GM12892 (cell line): ENCODE data around the gene ANO6.

ENCODE experiments used
- DNase-seq: peaks from one replicate; pipeline ENCODE4 v3.0.0; 2011; ENCODE audit not compliant: insufficient read length
- FAIRE-seq: peaks from 2 replicates; lab custom pipeline; 2011; peaks lifted over from hg19 to GRCh38; lab: Jason Lieb, UNC
- POLR2A ChIP-seq: IDR thresholded peaks from 2 replicates; pipeline ENCODE4 v1.6.1; 2011; ENCODE audit warnings: low read depth, low read length, control low read depth
- POLR2AphosphoS5 ChIP-seq: IDR thresholded peaks from 2 replicates; pipeline ENCODE4 v1.6.1; 2011; ENCODE audit warnings: low read depth, low read length, control low read depth
- TAF1 ChIP-seq: IDR thresholded peaks from 2 replicates; pipeline ENCODE4 v1.6.1; 2011; ENCODE audit warnings: low read depth, mild to moderate bottlenecking, control low read depth, low read length, borderline replicate concordance

The ANO6 gene

DNA sequence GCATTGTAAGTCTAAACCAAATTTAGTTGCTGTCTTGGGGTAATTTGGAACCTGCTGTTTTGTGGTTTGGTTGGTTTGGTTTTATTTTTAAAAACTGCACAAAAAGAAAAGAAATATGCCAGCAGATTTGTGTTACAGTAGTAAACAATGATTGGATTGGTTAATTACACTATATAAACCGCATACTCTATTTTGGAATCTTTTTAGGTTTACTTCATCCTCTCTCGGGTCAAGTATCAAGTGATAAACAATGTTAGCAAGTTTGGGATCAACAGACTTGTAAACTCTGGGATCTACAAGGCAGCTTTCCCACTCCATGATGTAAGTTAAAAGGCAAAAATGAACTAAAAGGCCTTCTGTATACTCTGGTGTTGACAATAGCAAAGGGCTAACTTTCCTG is 132.4 kb downstream of the ANO6 start:
- DNase-seq = no peak
- FAIRE-seq = no peak
- TF ChIP-seq POLR2A (no peak), TAF1 (no peak), POLR2AphosphoS5 (no peak)

GRCh38 chr12:45348986-45349385 is 133.1 kb downstream of the ANO6 start:
- DNase-seq (no peak), FAIRE-seq (no peak)
- TF ChIP-seq TAF1 (no peak), POLR2A (no peak), POLR2AphosphoS5 (no peak)

DNA sequence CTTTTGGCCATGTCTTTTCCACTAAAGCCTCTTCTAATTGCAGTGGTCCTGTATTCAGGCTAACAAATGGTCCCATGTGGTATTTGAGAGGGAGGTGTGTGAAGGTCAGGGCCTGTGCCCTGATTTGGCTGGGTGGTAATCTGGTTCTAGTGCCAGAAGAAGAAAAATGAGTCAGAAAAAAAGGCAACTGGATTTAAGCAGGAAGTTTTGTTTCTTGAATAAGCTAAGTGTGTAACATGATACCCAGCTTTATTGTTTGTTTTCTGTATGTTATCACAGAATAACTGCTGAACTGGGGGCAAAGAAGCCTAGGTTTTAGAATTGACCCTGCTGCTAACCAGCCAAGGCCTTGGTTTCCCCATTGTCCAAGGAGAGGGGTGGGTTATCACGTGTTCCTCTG is 134.0 kb downstream of the ANO6 start:
- FAIRE-seq (no peak), DNase-seq (no peak)
- TF ChIP-seq TAF1 = no peak
- TF ChIP-seq POLR2AphosphoS5 = no peak
- TF ChIP-seq POLR2A = no peak

DNA sequence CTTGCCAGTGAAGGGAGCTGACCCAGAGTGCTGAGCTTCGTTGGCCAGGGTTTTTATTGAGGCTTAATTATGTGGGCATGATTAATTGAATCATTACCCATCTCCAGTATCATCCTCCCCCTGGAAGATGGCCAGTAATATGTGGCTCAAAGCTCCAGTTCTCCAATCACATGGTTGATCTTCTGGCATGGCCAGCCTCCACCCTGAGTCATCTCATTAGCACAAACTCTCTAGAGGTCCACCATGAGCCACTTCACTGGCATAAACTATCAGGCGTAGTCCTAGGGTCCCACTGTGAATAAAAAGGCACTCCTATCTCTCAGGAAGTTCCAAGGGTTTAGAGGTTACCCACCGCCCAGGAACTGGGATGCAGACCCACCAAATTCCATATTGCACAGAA is 135.0 kb downstream of the ANO6 start:
- no peak for TF ChIP-seq TAF1
- no peak for TF ChIP-seq POLR2AphosphoS5
- no peak for TF ChIP-seq POLR2A
- FAIRE-seq (no peak), DNase-seq (no peak)

GRCh38 chr12:45351921-45352670 is 136.2 kb downstream of the ANO6 start:
- DNase-seq (no peak), FAIRE-seq (no peak)
- no peak for TF ChIP-seq POLR2AphosphoS5
- no peak for TF ChIP-seq POLR2A
- no peak for TF ChIP-seq TAF1

- no peak for FAIRE-seq
These were observed 138.0 kb downstream of the ANO6 start for GRCh38 chr12:45353944-45354343.

GRCh38 chr12:45354399-45354798 is 138.5 kb downstream of the ANO6 start:
- FAIRE-seq (no peak), DNase-seq (no peak)
- TF ChIP-seq TAF1 (no peak), POLR2A (no peak)

More at GRCh38 chr12:45353944-45354343, 138.0 kb downstream of the ANO6 start:
- no peak for DNase-seq
- TF ChIP-seq POLR2A (no peak), TAF1 (no peak), POLR2AphosphoS5 (no peak)

DNA sequence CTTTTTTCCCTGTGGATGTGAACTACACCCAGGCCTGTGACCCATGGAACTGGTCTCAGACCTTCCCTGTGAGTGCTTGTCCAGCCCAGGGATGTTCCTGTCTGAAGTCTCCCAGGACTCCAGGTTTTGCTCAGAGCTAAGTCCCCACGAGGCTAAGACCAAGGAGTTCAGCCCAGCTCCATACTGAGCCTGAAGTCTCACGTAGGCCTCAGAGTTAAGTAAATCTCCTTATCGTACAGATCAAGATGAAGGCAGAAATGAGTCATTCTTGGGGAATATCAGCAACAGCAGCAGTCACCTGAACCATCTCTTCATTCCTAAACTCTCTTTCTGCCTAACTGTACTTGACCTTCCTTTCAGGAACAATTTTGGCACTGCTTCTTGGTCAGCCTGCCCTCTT is 139.8 kb downstream of the ANO6 start:
- DNase-seq (no peak), FAIRE-seq (no peak)
- TF ChIP-seq POLR2AphosphoS5 (no peak), POLR2A (no peak), TAF1 (no peak)

DNA sequence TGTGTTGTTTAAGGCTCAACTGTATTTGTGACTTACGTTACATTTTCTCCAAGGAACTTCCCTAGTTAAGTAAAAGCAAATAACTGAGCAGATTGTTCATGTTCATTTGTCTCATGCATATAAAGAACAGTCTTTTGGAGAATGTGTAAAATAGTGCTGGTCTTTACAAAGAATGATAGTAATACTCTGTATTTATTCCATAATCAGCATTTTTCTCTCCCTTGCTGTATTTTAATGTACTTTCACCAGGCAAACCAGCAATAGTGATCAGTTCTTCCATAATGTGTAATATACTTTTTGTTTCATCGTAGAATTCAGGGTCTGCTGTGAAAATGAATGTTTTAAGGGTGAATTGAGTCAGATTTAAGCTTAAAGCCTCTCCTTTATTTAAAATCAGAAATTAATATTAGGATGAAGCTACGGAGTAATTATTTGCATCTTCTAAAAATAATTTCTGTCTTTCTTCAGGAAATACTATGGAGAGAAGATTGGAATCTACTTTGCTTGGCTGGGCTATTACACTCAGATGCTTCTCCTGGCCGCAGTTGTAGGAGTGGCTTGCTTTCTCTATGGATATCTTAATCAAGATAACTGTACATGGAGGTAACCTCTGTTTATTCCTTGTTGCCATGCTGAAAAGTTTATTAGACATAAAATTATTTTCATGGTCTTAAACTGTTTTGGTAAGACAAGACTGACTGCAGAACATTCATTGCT is 141.1 kb downstream of the ANO6 start:
- TF ChIP-seq TAF1 = no peak
- no peak for TF ChIP-seq POLR2AphosphoS5
- TF ChIP-seq POLR2A = no peak
- no peak for DNase-seq
- FAIRE-seq = no peak

- FAIRE-seq = no peak
- no peak for TF ChIP-seq TAF1
- DNase-seq = no peak
These were observed 141.9 kb downstream of the ANO6 start for GRCh38 chr12:45357539-45358417.

DNA sequence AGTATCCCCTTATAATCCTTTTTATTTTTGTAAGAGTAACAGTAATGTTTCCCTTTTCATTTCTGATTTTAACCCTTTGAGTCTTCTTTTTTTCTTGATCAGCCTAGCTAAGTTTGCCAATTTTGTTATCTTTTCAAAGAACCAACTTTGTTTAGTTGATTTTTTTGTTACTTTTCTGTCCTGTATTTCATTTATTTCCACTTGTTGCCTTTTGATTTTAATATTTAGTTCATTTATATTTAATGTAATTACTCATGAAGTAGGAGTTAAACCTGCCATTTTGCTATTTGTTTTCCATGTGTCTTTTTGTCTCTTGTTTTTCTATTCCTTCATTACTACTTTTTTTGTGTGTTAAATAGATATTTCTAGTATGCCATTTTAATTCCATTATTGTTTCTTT is 146.4 kb downstream of the ANO6 start:
- DNase-seq (no peak), FAIRE-seq (no peak)
- TF ChIP-seq TAF1 = no peak

DNA sequence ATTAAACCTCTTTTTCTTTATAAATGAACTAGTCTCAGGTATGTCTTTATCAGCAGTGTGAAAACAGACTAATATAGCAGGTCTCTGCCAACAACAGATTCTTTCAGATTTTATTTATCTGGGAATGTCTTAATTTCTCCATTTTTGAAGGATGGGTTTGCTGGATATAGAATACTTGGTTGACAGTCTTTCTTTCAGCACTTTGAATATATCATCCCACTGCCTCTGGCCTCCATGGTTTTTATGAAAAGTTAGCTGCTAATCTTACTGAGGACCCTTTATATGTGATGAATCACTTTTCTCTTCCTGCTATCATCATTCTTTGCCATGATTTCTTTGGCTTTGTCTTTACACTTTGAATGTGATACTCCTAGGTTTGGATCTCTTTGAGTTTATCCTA is 148.0 kb downstream of the ANO6 start:
- no peak for DNase-seq
- TF ChIP-seq POLR2AphosphoS5 = no peak
- no peak for FAIRE-seq
